GM18858 (cell line): ENCODE data around the gene RCE1.

Experiments used
- ATAC-seq: cut with Tn5 transposase; IDR thresholded peaks from one replicate; pipeline ENCODE4 v1.9.1; 2021; ENCODE audit not compliant: unreplicated experiment

Gene RCE1

GRCh38 chr11:66856496-66857233 lies 13.4 kb downstream of the RCE1 start, which contains the start of gene LRFN4:
LRFN4 (plus strand) TSS chr11:66857064; CDS start chr11:66857745, 681 bp downstream.
- ATAC-seq, result no peak

GRCh38 chr11:66857234-66857926 lies 14.1 kb downstream of the RCE1 start:
- no peak for ATAC-seq

DNA sequence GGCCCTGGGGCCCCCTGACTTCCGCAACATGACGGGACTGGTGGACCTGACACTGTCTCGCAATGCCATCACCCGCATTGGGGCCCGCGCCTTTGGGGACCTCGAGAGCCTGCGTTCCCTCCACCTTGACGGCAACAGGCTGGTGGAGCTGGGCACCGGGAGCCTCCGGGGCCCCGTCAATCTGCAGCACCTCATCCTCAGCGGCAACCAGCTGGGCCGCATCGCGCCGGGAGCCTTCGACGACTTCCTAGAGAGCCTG lies 14.6 kb downstream of the RCE1 start:
- no peak for ATAC-seq

DNA sequence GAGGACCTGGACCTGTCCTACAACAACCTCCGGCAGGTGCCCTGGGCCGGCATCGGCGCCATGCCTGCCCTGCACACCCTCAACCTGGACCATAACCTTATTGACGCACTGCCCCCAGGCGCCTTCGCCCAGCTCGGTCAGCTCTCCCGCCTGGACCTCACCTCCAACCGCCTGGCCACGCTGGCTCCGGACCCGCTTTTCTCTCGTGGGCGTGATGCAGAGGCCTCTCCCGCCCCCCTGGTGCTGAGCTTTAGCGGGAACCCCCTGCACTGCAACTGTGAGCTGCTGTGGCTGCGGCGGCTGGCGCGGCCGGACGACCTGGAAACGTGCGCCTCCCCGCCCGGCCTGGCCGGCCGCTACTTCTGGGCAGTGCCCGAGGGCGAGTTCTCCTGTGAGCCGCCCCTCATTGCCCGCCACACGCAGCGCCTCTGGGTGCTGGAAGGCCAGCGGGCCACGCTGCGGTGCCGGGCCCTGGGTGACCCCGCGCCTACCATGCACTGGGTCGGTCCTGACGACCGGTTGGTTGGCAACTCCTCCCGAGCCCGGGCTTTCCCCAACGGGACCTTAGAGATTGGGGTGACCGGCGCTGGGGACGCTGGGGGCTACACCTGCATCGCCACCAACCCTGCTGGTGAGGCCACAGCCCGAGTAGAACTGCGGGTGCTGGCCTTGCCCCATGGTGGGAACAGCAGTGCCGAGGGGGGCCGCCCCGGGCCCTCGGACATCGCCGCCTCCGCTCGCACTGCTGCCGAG lies 15.1 kb downstream of the RCE1 start:
- no peak for ATAC-seq

- ATAC-seq, result no peak
These were observed 15.9 kb downstream of the RCE1 start for GRCh38 chr11:66858939-66859685.

DNA sequence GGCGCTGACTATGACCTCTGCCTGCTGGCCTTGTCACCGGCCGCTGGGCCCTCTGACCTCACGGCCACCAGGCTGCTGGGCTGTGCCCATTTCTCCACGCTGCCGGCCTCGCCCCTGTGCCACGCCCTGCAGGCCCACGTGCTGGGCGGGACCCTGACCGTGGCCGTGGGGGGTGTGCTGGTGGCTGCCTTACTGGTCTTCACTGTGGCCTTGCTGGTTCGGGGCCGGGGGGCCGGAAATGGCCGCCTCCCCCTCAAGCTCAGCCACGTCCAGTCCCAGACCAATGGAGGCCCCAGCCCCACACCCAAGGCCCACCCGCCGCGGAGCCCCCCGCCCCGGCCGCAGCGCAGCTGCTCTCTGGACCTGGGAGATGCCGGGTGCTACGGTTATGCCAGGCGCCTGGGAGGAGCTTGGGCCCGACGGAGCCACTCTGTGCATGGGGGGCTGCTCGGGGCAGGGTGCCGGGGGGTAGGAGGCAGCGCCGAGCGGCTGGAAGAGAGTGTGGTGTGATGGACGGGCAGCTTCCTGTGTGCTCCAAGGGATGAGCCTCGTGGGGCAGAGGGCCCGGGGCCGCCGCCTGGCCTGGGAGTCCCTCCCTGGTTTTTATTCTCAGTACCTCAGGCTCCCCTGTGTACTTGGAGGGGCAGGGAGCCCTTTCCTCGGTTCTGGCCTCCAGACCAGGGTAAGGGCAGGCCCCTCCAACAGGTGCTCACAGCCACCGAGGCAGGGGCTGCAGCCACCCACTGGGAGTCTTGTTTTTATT lies 16.6 kb downstream of the RCE1 start:
- no peak for ATAC-seq

DNA sequence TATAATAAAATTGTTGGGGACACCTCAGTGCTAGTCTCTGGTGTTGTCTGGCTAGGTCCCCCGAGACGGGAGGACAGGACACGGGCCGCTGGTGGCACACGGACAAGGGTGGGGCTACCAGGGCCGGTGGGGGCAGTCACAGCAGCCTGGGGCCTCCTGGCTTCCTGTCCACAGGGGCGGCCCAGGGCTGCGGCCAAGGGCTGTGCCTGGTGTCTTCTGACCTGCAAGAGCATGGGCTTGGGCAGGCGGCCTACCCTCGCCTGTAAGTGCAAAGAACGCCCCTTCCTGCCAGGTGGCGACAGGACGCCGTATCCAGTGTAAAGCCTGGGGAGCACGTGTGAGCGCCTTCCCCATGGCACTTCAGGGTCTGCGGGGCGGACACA lies 17.2 kb downstream of the RCE1 start:
- no peak for ATAC-seq

DNA sequence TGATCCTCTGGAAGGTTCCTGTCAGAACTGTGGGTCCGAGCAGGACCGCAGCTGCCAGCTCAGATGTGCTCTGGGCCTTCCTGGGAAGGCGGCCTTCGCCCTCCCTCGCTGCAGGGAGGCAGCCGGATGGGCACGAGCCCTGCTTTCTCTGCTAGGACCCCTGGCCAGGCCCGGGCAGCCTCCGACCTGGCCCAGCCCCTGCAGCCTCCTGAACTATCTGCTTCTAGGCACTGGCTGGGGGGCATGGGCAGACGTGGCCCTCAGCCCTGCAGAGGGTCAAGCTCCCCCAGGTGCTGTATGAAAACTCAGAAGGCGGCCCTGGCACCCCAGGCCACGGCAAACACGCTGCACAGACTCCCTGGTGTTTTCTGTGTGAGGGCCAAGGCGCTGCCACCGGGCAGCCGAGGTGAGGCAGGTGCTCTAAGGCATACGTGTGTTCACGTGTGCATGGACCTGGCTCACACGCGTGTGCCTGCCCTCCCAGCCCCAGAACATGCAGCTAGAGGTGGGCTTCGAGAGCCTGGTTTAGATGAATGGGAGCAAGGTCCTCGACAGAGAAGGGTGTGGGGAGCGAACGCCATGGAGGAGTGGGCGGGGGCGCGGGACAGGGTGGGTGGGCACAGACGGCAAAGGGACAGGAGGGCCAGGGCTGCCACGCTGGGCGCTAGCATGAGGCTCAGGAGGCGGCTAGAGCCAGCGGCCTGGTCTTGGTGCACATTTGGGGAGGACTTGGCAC lies 18.0 kb downstream of the RCE1 start:
- no peak for ATAC-seq

- no peak for ATAC-seq
These were observed 18.7 kb downstream of the RCE1 start for GRCh38 chr11:66861774-66862558.

DNA sequence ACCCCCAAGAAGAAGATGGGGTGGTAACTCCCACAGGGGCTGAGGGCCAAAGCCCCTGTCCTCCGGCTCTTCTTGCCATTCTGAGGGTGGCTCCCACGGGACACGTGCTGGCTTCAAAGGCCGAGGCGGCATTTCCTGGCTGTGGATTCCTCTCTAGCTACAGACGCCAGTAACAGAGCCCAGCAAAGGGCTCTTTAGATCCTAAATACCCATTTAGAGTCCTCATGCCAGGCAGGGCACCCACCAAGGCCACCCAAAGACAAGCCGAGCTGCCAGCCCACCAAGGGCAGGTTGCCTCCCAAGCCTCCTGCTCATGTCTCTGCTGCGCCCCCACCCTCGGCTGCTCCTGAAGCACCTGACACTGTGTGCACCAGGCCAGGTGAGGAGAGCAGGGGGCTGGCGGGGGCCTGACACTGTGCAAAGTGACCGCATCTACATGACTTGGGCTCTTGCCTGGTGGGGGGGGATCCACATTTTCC lies 19.4 kb downstream of the RCE1 start:
- no peak for ATAC-seq

- ATAC-seq, result no peak
These were observed 20.3 kb downstream of the RCE1 start for GRCh38 chr11:66863428-66864125.

DNA sequence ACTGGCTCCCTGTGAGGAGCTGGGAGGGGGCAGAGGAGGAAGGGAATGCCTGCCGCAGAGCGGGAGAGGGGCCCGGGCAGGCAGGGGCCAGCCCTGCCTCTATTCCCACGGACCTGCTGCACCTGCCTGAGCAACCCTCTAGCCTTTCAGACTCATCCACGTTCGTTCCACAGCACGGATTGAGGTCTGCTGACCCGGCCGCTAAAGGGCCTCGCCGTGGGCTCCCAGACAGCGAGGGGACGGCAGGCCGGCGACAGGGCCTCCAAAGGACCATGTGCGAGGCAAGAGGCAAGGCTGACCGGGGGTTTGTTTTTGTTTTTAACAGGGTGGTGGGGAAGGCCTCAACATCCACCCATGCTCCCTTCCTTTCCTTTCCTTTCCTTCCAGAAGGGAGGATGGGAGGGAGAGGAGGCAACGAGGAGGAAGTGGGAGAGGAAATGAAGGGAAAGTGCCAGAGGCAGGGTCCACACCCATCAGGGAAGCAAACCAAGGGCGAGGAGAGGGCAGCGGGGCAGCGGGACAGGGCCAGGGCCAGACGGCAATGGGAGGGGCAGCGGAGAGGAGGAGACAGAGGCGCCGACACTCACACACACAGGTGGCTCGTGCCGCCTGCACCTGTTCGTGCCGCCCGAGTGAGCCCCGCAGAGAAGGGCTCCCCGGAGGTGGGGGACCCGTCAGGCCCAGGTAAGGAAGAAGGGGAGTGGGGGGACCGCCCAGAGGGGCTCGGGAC lies 21.1 kb downstream of the RCE1 start:
- no peak for ATAC-seq

- no peak for ATAC-seq
These were observed 21.9 kb downstream of the RCE1 start for GRCh38 chr11:66864924-66865697.

- ATAC-seq, result no peak
These were observed 22.8 kb downstream of the RCE1 start for GRCh38 chr11:66866007-66866406.

GRCh38 chr11:66866511-66866986 lies 23.3 kb downstream of the RCE1 start:
- ATAC-seq, result no peak

GRCh38 chr11:66867425-66868040 lies 24.3 kb downstream of the RCE1 start:
- no peak for ATAC-seq
